ENCODE data around the gene SSR4.

GRCh38 chrX:153772316-153773217 lies 21.9 kb upstream of the SSR4 start:
- TF ChIP-seq GTF2F1 (IDR thresholded peaks at IDR 0.05; ENCODE audit: borderline replicate concordance, low read depth, low read length) (no peak), POLR2A (IDR thresholded peaks at IDR 0.05; ENCODE audit: control extremely low read depth in 1 of 2, low read depth in 2 of 2, low read length in 2 of 2) (no peak), CTCF (IDR thresholded peaks at IDR 0.05; ENCODE audit: control extremely low read depth in 1 of 3, insufficient read depth in 1 of 3, low read depth in 1 of 3, low read length in 3 of 3) (no peak), KDM4A (IDR thresholded peaks at IDR 0.05; ENCODE audit: low read depth, low read length, severe bottlenecking) (no peak), POLR2AphosphoS5 (IDR thresholded peaks at IDR 0.05; ENCODE audit: low read depth, low read length) (no peak), YY1 (IDR thresholded peaks at IDR 0.05; ENCODE audit: low read depth, low read length) (no peak), SP4 (IDR thresholded peaks at IDR 0.05; ENCODE audit: low read length) (no peak), SRF (IDR thresholded peaks at IDR 0.05; ENCODE audit: low read depth, low read length) (no peak), ATF3 (IDR thresholded peaks at IDR 0.05; ENCODE audit: insufficient read depth, low read depth, low read length) (no peak)

Measured in H1 (cell line).